Esophagus muscularis mucosa (tissue), 4 donors: ENCODE measurements around the gene RUFY1. TPM values are rescaled to one million over a fixed set of nuclear protein-coding genes. Genes with fewer than 3 reads are reported as not detected.
"Not testable (repeated sequence)": the region's sequence is repeated elsewhere in the genome, so short reads cannot be mapped to it uniquely, and the experiment has no call there.

Experiments used
- DNase-seq: peaks from one replicate; pipeline ENCODE4 v3.0.0-alpha.2; 2017; ENCODE audit errors: extremely low spot score
- H3K27ac ChIP-seq, 4 donors: fragments of 200-600 bp; sonication (generic); replicated peaks in 1 of 4; 1 replicate in 3 of 4; 2 replicates in 1 of 4; pipeline ENCODE4 v1.5.1; 2016 to 2019; ENCODE audit warnings: mild to moderate bottlenecking in 1 of 4
- H3K27me3 ChIP-seq, 4 donors: fragments of 200-600 bp; sonication (generic); one replicate each; pipeline versions ENCODE4 v1.5.1 to v1.6.0; 2016 to 2019
- H3K36me3 ChIP-seq, 4 donors: fragments of 200-600 bp; sonication (generic); one replicate each; pipeline ENCODE4 v1.5.1; 2016 to 2019
- H3K4me1 ChIP-seq, 4 donors: fragments of 200-600 bp; sonication (generic); one replicate each; pipeline ENCODE4 v1.5.1; 2016 to 2019
- H3K4me3 ChIP-seq, 4 donors: fragments of 200-600 bp; sonication (generic); 1 replicate in 2 of 4; 2 replicates in 2 of 4; pipeline ENCODE4 v1.5.1; 2016 to 2019; ENCODE audit warnings: mild to moderate bottlenecking in 4 of 4, moderate library complexity in 1 of 4
- H3K9me3 ChIP-seq, 4 donors: fragments of 200-600 bp; sonication (generic); 1 replicate in 3 of 4; 2 replicates in 1 of 4; pipeline ENCODE4 v1.5.1; 2016 to 2019
- CTCF ChIP-seq, 3 experiments: fragments of 200-600 bp in 2 of 3; fragments of 450-650 bp in 1 of 3; sonication (generic) in 2 of 3; IDR thresholded peaks; one replicate each; pipeline ENCODE4 v1.5.1; 2017 to 2019; ENCODE audit warnings: antibody characterized with exemption in 3 of 3, mild to moderate bottlenecking in 2 of 3, moderate library complexity in 1 of 3
- EP300 ChIP-seq: sonication (generic); formaldehyde crosslinking; IDR thresholded peaks from one replicate; pipeline ENCODE4 v1.6.1; 2017; ENCODE audit warnings: antibody characterized with exemption
- POLR2A ChIP-seq: fragments of 450-650 bp; IDR thresholded peaks from one replicate; pipeline ENCODE4 v1.6.1; 2017; ENCODE audit warnings: antibody characterized with exemption, moderate library complexity, mild to moderate bottlenecking, low read depth
- POLR2AphosphoS5 ChIP-seq, 2 donors: sonication (generic); formaldehyde crosslinking; IDR thresholded peaks; one replicate each; pipeline ENCODE4 v1.6.1; 2017; ENCODE audit warnings: antibody characterized with exemption in 2 of 2
- WGBS: methylation state at CpG from one replicate; pipeline ENCODE4 v1.1.5; 2018; 5-methylcytosine and 5-hydroxymethylcytosine counted together
- intact Hi-C: fragments of 100-400 bp; cut with DNase I; formaldehyde crosslinking; loops from one replicate; pipeline ENCODE4 v1.15.1; 2023
- total RNA-seq, 4 donors: library from RNA; depleted of rRNA; stranded (reverse); fragments of >200 nt; gene quantifications; one replicate each; pipeline versions ENCODE4 v1.1.0 to v1.2.1, GENCODE V29; 2016

Gene RUFY1
- total RNA-seq, 4 donors from 2014 or later: 39.9 to 59.8 (median 45.6) TPM

GRCh38 chr5:179553006-179553405 lies 2.7 kb downstream of the RUFY1 start:
- Histone ChIP-seq H3K4me3 (peak overlapping the region in 1 of 4 donors; percentile 85), H3K27me3 (no peaks in the 10 kb centered on the region), H3K4me1 (peaks cover 31 to 43% (median 38%) of the 10 kb centered on the region in 4 donors), H3K36me3 (peaks cover 0 to 4% (median 0%) of the 10 kb centered on the region in 4 donors), H3K9me3 (no peaks in the 10 kb centered on the region), H3K27ac (no peak overlapping the region)
- DNase-seq: no peak
- WGBS: 98% methylated on average over 4 of the region's 4 CpGs
- TF ChIP-seq EP300 (no peak), POLR2AphosphoS5 (IDR thresholded peaks at IDR 0.05) (no peak), CTCF (IDR thresholded peaks at IDR 0.05) (no peak)
- intact Hi-C loops: loop anchor here (5.0 kb wide), 1 partner anchor 69 kb away; the partner anchor contains the start of gene HNRNPH1

GRCh38 chr5:179553875-179554274 lies 3.5 kb downstream of the RUFY1 start:
- DNase-seq: no peak
- H3K4me1 ChIP-seq: peaks cover 36 to 51% (median 43%) of the 10 kb centered on the region in 4 donors
- no peak overlapping the region for H3K4me3 ChIP-seq
- no peaks in the 10 kb centered on the region for H3K27me3 ChIP-seq
- WGBS: 75% methylated on average over 7 of the region's 7 CpGs
- intact Hi-C loops: loop anchor here (5.0 kb wide), 1 partner anchor 68 kb away; the partner anchor contains the start of gene HNRNPH1
- TF ChIP-seq CTCF (IDR thresholded peaks at IDR 0.05) (no peak), EP300 (no peak), POLR2A (no peak)
- peaks cover 0 to 4% (median 0%) of the 10 kb centered on the region in 4 donors for H3K36me3 ChIP-seq
- H3K27ac ChIP-seq: peak overlapping the region in 1 of 4 donors; percentile 22
- H3K9me3 ChIP-seq: no peaks in the 10 kb centered on the region

- TF ChIP-seq CTCF (IDR thresholded peaks at IDR 0.05) (no peak), POLR2A (no peak), POLR2AphosphoS5 (IDR thresholded peaks at IDR 0.05) (no peak), EP300 (no peak)
- WGBS: 93% methylated on average over 6 of the region's 6 CpGs
- Histone ChIP-seq H3K4me3 (no peak overlapping the region), H3K4me1 (peaks cover 34 to 50% (median 41%) of the 10 kb centered on the region in 4 donors), H3K9me3 (no peaks in the 10 kb centered on the region), H3K27ac (no peak overlapping the region), H3K36me3 (peaks cover 0 to 4% (median 0%) of the 10 kb centered on the region in 4 donors), H3K27me3 (no peaks in the 10 kb centered on the region)
- intact Hi-C loops: loop anchor here (5.0 kb wide), 1 partner anchor 67 kb away; the partner anchor contains the start of gene HNRNPH1
- DNase-seq: no peak
These were observed 4.6 kb downstream of the RUFY1 start for GRCh38 chr5:179554981-179555380.

GRCh38 chr5:179558261-179558799 lies 8.0 kb downstream of the RUFY1 start:
- peak overlapping the region; percentile 78 to 88 (median 84) for H3K27ac ChIP-seq
- intact Hi-C loops: not testable (repeated sequence)

GRCh38 chr5:179558932-179559283 lies 8.6 kb downstream of the RUFY1 start:
- TF ChIP-seq POLR2A (no peak), CTCF (IDR thresholded peaks at IDR 0.05) (no peak), POLR2AphosphoS5 (IDR thresholded peaks at IDR 0.05) (no peak), EP300 (no peak)
- 27% methylated on average over 14 of the region's 14 CpGs for WGBS
- Histone ChIP-seq H3K27me3 (no peaks in the 10 kb centered on the region), H3K4me3 (peak overlapping the region; percentile 57 to 63 (median 60)), H3K27ac (peak overlapping the region; percentile 78 to 88 (median 84)), H3K36me3 (peaks cover 20 to 33% (median 26%) of the 10 kb centered on the region in 4 donors), H3K4me1 (peaks cover 15 to 27% (median 21%) of the 10 kb centered on the region in 4 donors), H3K9me3 (no peaks in the 10 kb centered on the region)
- intact Hi-C loops: no loop called here
- DNase-seq: no peak

More at GRCh38 chr5:179558261-179558799, 8.0 kb downstream of the RUFY1 start:
- Histone ChIP-seq H3K4me3 (peak overlapping the region in 3 of 4 donors; percentile 57 to 63 (median 59)), H3K36me3 (peaks cover 15 to 27% (median 21%) of the 10 kb centered on the region in 4 donors), H3K4me1 (peaks cover 18 to 33% (median 27%) of the 10 kb centered on the region in 4 donors)
- not testable (repeated sequence) for H3K27me3 ChIP-seq, DNase-seq, H3K9me3 ChIP-seq
- WGBS: 78% methylated on average over 15 of the region's 15 CpGs
